ENCODE results near the gene SNX8. TPM values are rescaled to one million over a fixed set of nuclear protein-coding genes. Genes with fewer than 3 reads are reported as not detected.

The SNX8 gene
- total and polyA plus RNA-seq, 2 of the 8 experiments (the other 6 are each of a cell fraction or from before 2014, with no cell fraction given) = 46.2 to 70.8 TPM

DNA sequence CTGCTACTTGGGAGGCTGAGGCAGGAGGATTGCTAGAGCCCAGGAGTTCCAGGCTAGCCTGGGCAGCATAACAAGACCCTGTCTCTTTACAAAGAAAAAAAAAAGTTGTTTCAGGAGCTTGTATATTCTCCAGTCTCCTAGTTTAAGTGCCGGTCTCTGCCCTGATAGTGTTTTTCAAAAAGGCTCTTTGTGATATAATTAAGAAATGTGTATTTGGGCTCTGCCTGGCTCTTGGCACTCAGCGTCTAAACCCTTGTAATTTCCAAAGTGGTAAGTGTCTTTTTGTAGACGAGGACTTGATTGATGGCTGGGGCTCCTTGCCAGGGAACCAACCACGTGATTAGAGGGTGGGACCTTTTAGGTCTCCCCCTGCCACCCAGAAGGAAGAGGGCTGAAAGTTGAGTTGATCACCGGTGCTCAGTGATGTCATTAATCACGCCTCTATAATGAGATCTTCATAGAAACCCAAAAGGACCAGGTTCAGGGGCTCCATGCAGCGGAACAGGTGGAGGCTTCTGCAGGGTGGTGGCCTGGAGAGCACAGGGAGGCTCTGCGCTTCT lies 44.8 kb upstream of the SNX8 start:
- H3K9me3 ChIP-seq (ENCODE audit: insufficient read depth in 2 of 2, low read depth in 1 of 2, low read length in 1 of 2) = no peaks in the 10 kb centered on the region
- no peak overlapping the region for H4K91ac ChIP-seq (replicated peaks; ENCODE audit: insufficient read length, low read length)
- no peak overlapping the region for H3K4me3 ChIP-seq (ENCODE audit: extremely low read depth in 1 of 4, insufficient read depth in 2 of 4, low read depth in 3 of 4, low read length in 4 of 4)
- H3K56ac ChIP-seq (replicated peaks; ENCODE audit: insufficient read length, low read depth, low read length) = no peak overlapping the region
- no peak overlapping the region for H3K4me2 ChIP-seq (ENCODE audit: insufficient read depth in 1 of 2, low read depth in 2 of 2, low read length in 2 of 2)
- H2BK12ac ChIP-seq (ENCODE audit: low read depth, low read length) = no peak overlapping the region
- no peaks in the 10 kb centered on the region; a peak in 4 of 7 replicates for H3K4me1 ChIP-seq (replicated peaks in 1 of 4; ENCODE audit: control insufficient read depth in 3 of 4, insufficient read depth in 4 of 4, low read length in 3 of 4)
- H3K79me2 ChIP-seq (ENCODE audit: control insufficient read depth in 1 of 2, insufficient read depth in 2 of 2, low read length in 2 of 2) = peaks cover 54 to 76% of the 10 kb centered on the region in 2 experiments
- H2AFZ ChIP-seq (ENCODE audit: low read length) = no peak overlapping the region
- H3K23ac ChIP-seq (ENCODE audit: insufficient read length) = no peak overlapping the region
- WGBS, 2 experiments (ENCODE audit: extremely low coverage in 1 of 2, insufficient coverage in 1 of 2, insufficient read length in 1 of 2, insufficient replicate concordance in 2 of 2, low coverage in 1 of 2, low lambda C conversion rate in 2 of 2, missing lambda C conversion rate in 1 of 2) = 92% methylated on average over 8 of the region's 8 CpGs; no CpG with 5 or more reads in 1 of the 2 experiments
- H2BK15ac ChIP-seq (ENCODE audit: low read length) = no peak overlapping the region
- FAIRE-seq (no peak), DNase-seq (ENCODE audit: low read depth in 1 of 2, low spot score in 2 of 2) (no peak)
- no peak overlapping the region for H3K27ac ChIP-seq (ENCODE audit: low read depth, low read length)
- no peaks in the 10 kb centered on the region for H3K27me3 ChIP-seq (replicated peaks in 1 of 4; ENCODE audit: control insufficient read depth in 3 of 4, extremely low read depth in 1 of 4, insufficient read depth in 3 of 4, low read length in 3 of 4)
- H4K5ac ChIP-seq (ENCODE audit: insufficient read length, low read depth, low read length) = no peak overlapping the region
- ChIA-PET CTCF (ENCODE audit: partially characterized antibody) (interaction anchor here (0.9 to 1.8 kb wide), 2 partner anchors 11 to 137 kb away, joined by 3 read pairs; no protein-coding TSS in a partner anchor), POLR2A (ENCODE audit: partially characterized antibody) (interaction anchor here (1.2 to 7.6 kb wide), 6 partner anchors 10 to 76 kb away, joined by 3 to 38 read pairs (median 8); no protein-coding TSS in a partner anchor)
- no peak overlapping the region for H3K14ac ChIP-seq (ENCODE audit: insufficient read length)
- H4K8ac ChIP-seq (ENCODE audit: extremely low read depth, insufficient read depth, low read length) = no peak overlapping the region
- no peak overlapping the region for H2BK20ac ChIP-seq (ENCODE audit: low read length)
- H2AK5ac ChIP-seq (ENCODE audit: low read depth, low read length) = no peak overlapping the region
- H3K18ac ChIP-seq (ENCODE audit: extremely low read depth, low read length) = no peak overlapping the region
- no peak overlapping the region for H2BK5ac ChIP-seq (ENCODE audit: low read depth, low read length)
- no peak overlapping the region for H3K9ac ChIP-seq (replicated peaks in 1 of 4; ENCODE audit: extremely low read depth in 1 of 4, low read depth in 3 of 4, low read length in 3 of 4)
- H3K4ac ChIP-seq (replicated peaks; ENCODE audit: insufficient read length, low read depth, low read length) = no peak overlapping the region
- peaks cover 25 to 36% of the 10 kb centered on the region in 2 experiments for H4K20me1 ChIP-seq (replicated peaks in 1 of 2; ENCODE audit: control insufficient read depth in 1 of 2, insufficient read depth in 2 of 2, low read length in 2 of 2)
- H2BK120ac ChIP-seq (replicated peaks; ENCODE audit: low read depth, low read length) = no peak overlapping the region
- peaks cover 3% of the 10 kb centered on the region for H3K23me2 ChIP-seq (ENCODE audit: low read depth, low read length)
- peaks cover 6% of the 10 kb centered on the region; the same call in 1 of the 2 replicates for H3K79me1 ChIP-seq (ENCODE audit: low read depth, low read length)
- peaks cover 24 to 46% (median 32%) of the 10 kb centered on the region in 4 experiments for H3K36me3 ChIP-seq (ENCODE audit: control insufficient read depth in 2 of 4, insufficient read depth in 4 of 4, low read length in 3 of 4)
- no peak for TF ChIP-seq RNF2 (IDR thresholded peaks at IDR 0.05; ENCODE audit: borderline replicate concordance, low read depth, low read length, missing control alignments, poor library complexity, severe bottlenecking)
- TF ChIP-seq, protein P1, sequence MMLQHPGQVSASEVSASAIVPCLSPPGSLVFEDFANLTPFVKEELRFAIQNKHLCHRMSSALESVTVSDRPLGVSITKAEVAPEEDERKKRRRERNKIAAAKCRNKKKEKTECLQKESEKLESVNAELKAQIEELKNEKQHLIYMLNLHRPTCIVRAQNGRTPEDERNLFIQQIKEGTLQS (IDR thresholded peaks at IDR 0.05; ENCODE audit: insufficient read depth, low read depth, low read length) = no peak
- no peak for TF ChIP-seq EP300 (IDR thresholded peaks at IDR 0.05; ENCODE audit: borderline replicate concordance in 1 of 2, low read depth in 2 of 2, low read length in 2 of 2)
- TF ChIP-seq POLR2AphosphoS5 (IDR thresholded peaks at IDR 0.05; ENCODE audit: low read depth, low read length) = no peak
- TF ChIP-seq RBBP5 (IDR thresholded peaks at IDR 0.05; ENCODE audit: borderline replicate concordance, low read depth, low read length) = no peak
- no peak for TF ChIP-seq NRF1 (IDR thresholded peaks at IDR 0.05; ENCODE audit: low read depth, low read length)
- no peak for TF ChIP-seq POLR2A (IDR thresholded peaks at IDR 0.05; ENCODE audit: control extremely low read depth in 1 of 2, low read depth in 2 of 2, low read length in 2 of 2)
- TF ChIP-seq ASH2L (IDR thresholded peaks at IDR 0.05; ENCODE audit: low read length) = no peak
- TF ChIP-seq KDM5A (IDR thresholded peaks at IDR 0.05; ENCODE audit: low read length) = no peak
- no peak for TF ChIP-seq CTBP2 (IDR thresholded peaks at IDR 0.05; ENCODE audit: borderline replicate concordance, insufficient read depth, insufficient read length, low read length)
- TF ChIP-seq TCF12 (IDR thresholded peaks at IDR 0.05; ENCODE audit: low read depth, low read length) = no peak
- TF ChIP-seq ZNF274 (IDR thresholded peaks at IDR 0.05; ENCODE audit: borderline replicate concordance, extremely low read depth, low read length) = no peak
- no peak for TF ChIP-seq YY1 (IDR thresholded peaks at IDR 0.05; ENCODE audit: low read depth, low read length)
